Large intestine (tissue), 12 donors: Measurements from ENCODE around the gene TMEM161A. TPM values are rescaled to one million over a fixed set of nuclear protein-coding genes. Genes with fewer than 3 reads are reported as not detected.
"Not testable (repeated sequence)": the region's sequence is repeated elsewhere in the genome, so short reads cannot be mapped to it uniquely, and the experiment has no call there.

ENCODE experiments used
- DNase-seq, 2 donors: peaks; one replicate each; pipeline versions ENCODE4 v3.0.0 to v3.0.0-alpha.2; 2013
- H3K27ac ChIP-seq: one replicate; pipeline ENCODE4 v1.5.1; 2013; ENCODE audit warnings: low read length
- H3K27me3 ChIP-seq: 2 replicates; pipeline ENCODE4 v1.6.1; 2013; ENCODE audit warnings: low read length; ENCODE audit not compliant: control insufficient read depth, insufficient read depth
- H3K36me3 ChIP-seq: 2 replicates; pipeline ENCODE4 v1.6.1; 2013; ENCODE audit warnings: low read length; ENCODE audit not compliant: control insufficient read depth, insufficient read depth
- H3K4me1 ChIP-seq: one replicate; pipeline ENCODE4 v1.6.1; 2013; ENCODE audit warnings: low read length; ENCODE audit not compliant: control insufficient read depth, insufficient read depth
- H3K4me3 ChIP-seq: one replicate; pipeline ENCODE4 v1.5.1; 2013; ENCODE audit warnings: low read length
- H3K9me3 ChIP-seq: one replicate; pipeline ENCODE4 v1.6.1; 2013; ENCODE audit warnings: mild to moderate bottlenecking, low read depth, low read length, moderate library complexity; ENCODE audit not compliant: control insufficient read depth
- WGBS: methylation state at CpG from one replicate; pipeline ENCODE4 v1.1.5; 2013; ENCODE audit warnings: low lambda C conversion rate; ENCODE audit not compliant: insufficient coverage; 5-methylcytosine and 5-hydroxymethylcytosine counted together
- long read RNA-seq, 11 donors: transcript quantifications; one replicate each; lab custom pipeline, GENCODE V29; 2026
- polyA plus RNA-seq: library from polyadenylated mRNA; unstranded; fragments of 120-200 nt; gene quantifications from one replicate; pipeline ENCODE4 v1.2.1, GENCODE V29; 2013

TMEM161A gene
- polyA plus RNA-seq, result 29.0 TPM
- long read RNA-seq, donor 1, transcript TMEM161A-201 (12 exons, 1,820 nt), result major isoform, 9 of 11 reads
- long read RNA-seq, donor 1, partial matches to known transcripts, result 0 of 11 reads
- long read RNA-seq, donor 1, other reads (novel, unspliced or antisense), result 0 of 11 reads
- long read RNA-seq, donor 2, transcript TMEM161A-201 (12 exons, 1,820 nt), result major isoform, 13 of 24 reads
- long read RNA-seq, donor 2, partial matches to known transcripts, result 6 of 24 reads
- long read RNA-seq, donor 2, other reads (novel, unspliced or antisense), result 0 of 24 reads
- long read RNA-seq, donor 3, result 0 reads
- long read RNA-seq, donor 4, partial matches to known transcripts, result 0 of 4 reads
- long read RNA-seq, donor 4, other reads (novel, unspliced or antisense), result 0 of 4 reads
- long read RNA-seq, donor 5, transcript TMEM161A-201 (12 exons, 1,820 nt), result major isoform, 6 of 7 reads
- long read RNA-seq, donor 5, partial matches to known transcripts, result 0 of 7 reads
- long read RNA-seq, donor 5, other reads (novel, unspliced or antisense), result 0 of 7 reads
- long read RNA-seq, donor 6, transcript TMEM161A-201 (12 exons, 1,820 nt), result major isoform, 8 of 9 reads
- long read RNA-seq, donor 6, partial matches to known transcripts, result 0 of 9 reads
- long read RNA-seq, donor 6, other reads (novel, unspliced or antisense), result 0 of 9 reads
- long read RNA-seq, donor 7, partial matches to known transcripts, result 0 of 4 reads
- long read RNA-seq, donor 7, other reads (novel, unspliced or antisense), result 0 of 4 reads
- long read RNA-seq, donor 8, transcript TMEM161A-201 (12 exons, 1,820 nt), result major isoform, 8 of 17 reads
- long read RNA-seq, donor 8, partial matches to known transcripts, result 6 of 17 reads
- long read RNA-seq, donor 8, other reads (novel, unspliced or antisense), result 0 of 17 reads
- long read RNA-seq, donor 9, transcript TMEM161A-201 (12 exons, 1,820 nt), result major isoform, 10 of 23 reads
- long read RNA-seq, donor 9, partial matches to known transcripts, result 8 of 23 reads
- long read RNA-seq, donor 9, other reads (novel, unspliced or antisense), result 0 of 23 reads
- long read RNA-seq, donor 10, transcript TMEM161A-201 (12 exons, 1,820 nt), result major isoform, 7 of 25 reads
- long read RNA-seq, donor 10, partial matches to known transcripts, result 13 of 25 reads
- long read RNA-seq, donor 10, other reads (novel, unspliced or antisense), result 0 of 25 reads
- long read RNA-seq, donor 11, transcript TMEM161A-201 (12 exons, 1,820 nt), result major isoform, 6 of 12 reads
- long read RNA-seq, donor 11, partial matches to known transcripts, result 5 of 12 reads
- long read RNA-seq, donor 11, other reads (novel, unspliced or antisense), result 0 of 12 reads

DNA sequence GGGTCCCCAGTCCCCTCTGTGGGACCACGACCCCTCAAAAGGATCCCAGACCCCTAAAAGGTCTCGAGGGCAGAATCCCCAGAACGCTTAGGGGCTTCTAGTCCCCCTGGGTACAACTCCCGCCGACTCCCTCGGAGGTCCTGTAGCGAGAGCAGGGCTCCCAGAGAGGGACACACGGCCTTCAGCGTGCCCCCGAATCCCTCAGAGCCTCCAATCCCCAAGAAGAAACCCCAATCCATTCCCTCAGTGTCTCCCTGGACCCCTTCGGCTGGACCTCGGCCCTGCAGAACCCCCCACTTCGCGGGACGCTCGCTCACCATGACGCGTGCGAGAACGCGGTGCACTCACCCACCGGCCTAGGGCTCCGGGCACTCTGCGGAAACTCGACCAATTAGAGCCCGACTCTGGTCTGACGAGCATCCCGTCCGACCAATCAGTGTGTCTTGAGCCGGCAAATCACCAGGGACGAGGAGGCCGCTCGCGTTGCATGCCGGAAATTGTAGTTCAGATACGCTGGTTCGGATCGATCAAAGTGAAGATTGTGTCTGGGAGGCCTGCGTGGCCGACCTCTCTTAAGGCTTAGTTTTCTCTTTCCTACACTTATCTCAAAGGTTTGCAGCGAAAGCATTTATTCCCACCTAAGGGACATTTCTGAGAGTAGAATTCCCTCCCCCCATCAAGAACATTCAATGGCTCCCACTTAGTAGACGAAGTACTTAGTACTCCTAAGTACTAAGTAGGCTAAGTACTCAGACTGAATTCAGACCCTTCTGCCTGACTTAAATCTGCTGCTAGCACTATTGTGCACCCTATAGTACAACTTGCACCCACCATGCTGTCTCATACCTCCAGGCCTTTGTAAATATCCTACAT is at the start of gene TMEM161A:
TMEM161A (minus strand) TSS at position 370 of the 873 bp plus-strand sequence; CDS start at position 320, 50 bp downstream.
- H3K4me1 ChIP-seq, result peaks cover 8% of the 10 kb centered on the region
- no peaks in the 10 kb centered on the region for H3K36me3 ChIP-seq
- DNase-seq, result peak; percentile 97 to 99
- peak within 1 kb of the TSS; percentile 68 for H3K4me3 ChIP-seq
- H3K9me3 ChIP-seq, result peaks cover 3% of the 10 kb centered on the region
- H3K27me3 ChIP-seq, result no peaks in the 10 kb centered on the region
- H3K27ac ChIP-seq, result no peak within 1 kb of the TSS
- WGBS, result no CpG with 5 or more reads among the region's 42 CpGs

DNA sequence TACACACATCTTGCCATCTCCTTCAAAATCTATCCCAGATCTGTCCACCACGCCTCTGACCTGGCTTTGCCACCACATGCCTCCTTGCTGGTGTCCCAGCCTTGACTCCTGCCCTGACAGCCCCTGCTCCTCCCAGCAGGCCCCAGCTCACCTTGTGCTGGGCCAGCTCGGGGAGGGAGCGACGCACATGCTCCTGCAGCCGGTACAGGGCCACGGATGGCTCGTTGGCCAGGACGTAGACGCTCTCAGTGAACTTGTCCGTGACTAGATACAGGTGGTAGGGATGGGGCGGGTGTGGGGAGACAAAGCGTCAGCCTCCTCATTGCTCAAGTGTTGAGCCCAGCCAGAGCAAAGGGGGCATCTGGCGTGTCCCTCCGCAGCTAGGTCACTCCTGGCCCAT is 48.5 kb upstream of the TMEM161A start:
- WGBS, result no CpG with 5 or more reads among the region's 14 CpGs

DNA sequence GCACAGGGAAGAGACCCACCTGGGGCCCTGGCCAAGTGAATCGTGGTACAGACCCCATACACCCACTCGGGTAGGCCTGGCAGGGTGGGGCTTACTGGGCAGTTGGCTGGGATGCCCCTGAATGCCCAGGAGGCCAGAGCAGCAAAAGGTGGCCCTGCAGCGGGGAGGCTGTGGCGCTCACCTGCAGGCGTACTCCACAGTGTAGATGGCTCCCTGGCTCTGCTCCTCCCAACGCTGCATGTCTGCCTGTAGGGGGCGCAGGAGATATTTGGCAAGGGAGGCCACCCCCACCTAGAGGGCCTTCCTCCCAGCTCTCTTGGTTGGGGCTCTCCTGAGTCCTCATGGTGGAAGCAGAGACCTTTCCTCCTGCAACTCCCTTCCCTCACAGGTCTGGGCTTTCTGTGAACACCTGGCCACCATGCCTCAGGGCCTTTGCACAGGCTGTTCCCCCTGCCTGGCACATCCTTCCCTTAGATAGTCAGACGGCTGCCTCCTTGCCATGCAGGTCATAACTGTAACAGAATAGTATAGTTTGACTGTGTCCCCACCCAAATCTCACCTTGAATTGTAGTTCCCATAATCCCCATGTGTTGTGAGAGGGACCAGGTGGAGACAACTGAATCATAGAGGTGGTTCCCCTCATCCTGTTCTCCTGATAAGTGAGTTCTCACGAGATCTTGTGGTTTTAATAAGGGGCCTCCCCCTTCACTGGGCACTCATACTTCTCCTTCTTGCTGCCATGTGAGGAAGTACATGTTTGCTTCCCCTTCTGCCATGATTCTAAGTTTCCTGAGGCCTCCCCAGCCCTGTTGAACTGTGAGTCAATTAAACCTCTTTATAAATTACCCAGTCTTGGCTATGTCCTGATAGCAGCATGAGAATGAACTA is 47.8 kb upstream of the TMEM161A start:
- WGBS, result no CpG with 5 or more reads among the region's 9 CpGs
- Histone ChIP-seq H3K36me3 (peaks cover 30% of the 10 kb centered on the region), H3K9me3 (no peaks in the 10 kb centered on the region), H3K27ac (no peak overlapping the region), H3K27me3 (no peaks in the 10 kb centered on the region), H3K4me3 (no peak overlapping the region), H3K4me1 (no peaks in the 10 kb centered on the region)
- peak in 1 of 2 donors; percentile 29 for DNase-seq

More for the DNA sequence above, 48.5 kb upstream of the TMEM161A start:
- Histone ChIP-seq H3K36me3 (peaks cover 24% of the 10 kb centered on the region), H3K9me3 (no peaks in the 10 kb centered on the region), H3K27ac (no peak overlapping the region), H3K4me3 (no peak overlapping the region), H3K27me3 (no peaks in the 10 kb centered on the region), H3K4me1 (no peaks in the 10 kb centered on the region)
- no peak for DNase-seq

DNA sequence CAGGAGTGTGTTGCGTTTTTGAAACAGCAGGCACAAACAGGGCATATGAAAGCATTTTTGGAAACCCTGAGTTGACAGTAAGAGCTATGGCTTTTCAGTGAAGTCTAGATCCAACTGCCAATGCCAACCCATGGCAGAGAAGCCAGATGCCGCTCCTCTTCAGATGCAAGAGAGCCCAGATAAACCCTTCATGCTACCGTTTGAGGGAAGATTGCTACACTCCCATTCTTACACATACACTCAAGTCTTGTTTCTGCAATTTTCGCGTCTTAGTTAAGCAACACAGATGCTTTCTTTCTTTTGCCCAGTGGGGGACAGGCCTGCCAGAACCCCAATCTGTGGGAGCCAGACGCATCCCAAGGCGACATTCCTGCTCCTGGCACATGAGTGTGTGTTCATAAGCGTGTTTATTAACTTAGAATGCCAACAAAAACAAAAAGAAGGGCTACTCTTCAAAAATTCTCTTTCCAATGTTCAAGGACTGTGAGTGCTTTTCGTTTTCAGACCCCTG is 43.3 kb upstream of the TMEM161A start:
- H3K27me3 ChIP-seq, result no peaks in the 10 kb centered on the region
- H3K9me3 ChIP-seq, result no peaks in the 10 kb centered on the region
- H3K4me3 ChIP-seq, result no peak overlapping the region
- H3K27ac ChIP-seq, result no peak overlapping the region
- peaks cover 50% of the 10 kb centered on the region for H3K36me3 ChIP-seq
- no peak for DNase-seq
- no peaks in the 10 kb centered on the region for H3K4me1 ChIP-seq
- WGBS, result 90% methylated on average over 2 of the region's 9 CpGs

DNA sequence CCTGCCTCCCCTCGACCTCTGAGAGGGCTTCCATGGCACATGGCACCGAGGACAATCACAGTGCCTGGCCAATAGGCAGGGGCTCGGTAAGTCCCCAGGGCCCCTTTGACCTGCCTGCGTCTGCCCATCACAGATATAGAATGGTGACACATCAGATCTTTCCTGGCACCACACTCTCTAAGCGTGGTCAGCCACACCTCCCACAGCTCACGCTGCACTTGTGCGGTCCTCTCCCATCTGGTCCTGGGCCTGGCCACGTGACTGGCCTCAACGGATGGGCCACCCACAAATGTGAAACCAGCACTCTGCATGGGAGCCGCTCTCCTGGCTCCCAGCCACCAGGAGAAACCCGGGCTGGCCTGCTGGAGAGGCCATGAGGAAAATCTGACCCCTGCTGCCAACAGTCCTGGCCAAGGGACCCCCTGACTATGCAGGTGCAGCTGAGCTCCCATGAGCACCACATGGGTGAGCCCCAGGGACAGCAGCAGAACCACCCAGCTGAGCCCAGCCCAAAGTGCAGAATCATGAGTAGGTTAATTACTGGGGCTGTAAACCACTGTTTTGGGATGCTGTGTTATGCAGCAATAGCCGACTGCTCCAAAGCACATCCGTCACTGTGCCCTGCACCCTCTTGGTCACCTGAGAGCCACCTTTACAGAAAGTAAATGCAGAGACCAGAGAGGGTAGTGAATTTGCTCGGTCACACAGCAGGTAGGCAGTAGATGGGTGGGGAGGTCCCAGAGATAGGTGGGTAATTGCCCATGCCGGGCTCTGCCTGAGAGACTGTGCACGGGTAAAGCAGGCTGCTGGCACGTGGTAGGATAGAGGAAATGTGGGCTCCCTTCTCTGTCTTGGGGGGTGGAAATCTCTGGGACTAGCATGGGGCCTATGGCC is 41.5 kb upstream of the TMEM161A start:
- Histone ChIP-seq H3K27me3 (no peaks in the 10 kb centered on the region), H3K27ac (no peak overlapping the region), H3K9me3 (no peaks in the 10 kb centered on the region), H3K4me3 (no peak overlapping the region), H3K36me3 (peaks cover 40% of the 10 kb centered on the region), H3K4me1 (no peaks in the 10 kb centered on the region)
- DNase-seq, result no peak
- no CpG with 5 or more reads among the region's 17 CpGs for WGBS

- no peak overlapping the region for H3K27ac ChIP-seq
- no peaks in the 10 kb centered on the region for H3K9me3 ChIP-seq
- no peak for DNase-seq
- H3K4me1 ChIP-seq, result no peaks in the 10 kb centered on the region
- H3K36me3 ChIP-seq, result peaks cover 32% of the 10 kb centered on the region
- no CpG with 5 or more reads among the region's 8 CpGs for WGBS
- no peak overlapping the region for H3K4me3 ChIP-seq
- H3K27me3 ChIP-seq, result no peaks in the 10 kb centered on the region
Observed at GRCh38 chr19:19176950-19177349, 38.7 kb upstream of the TMEM161A start.

DNA sequence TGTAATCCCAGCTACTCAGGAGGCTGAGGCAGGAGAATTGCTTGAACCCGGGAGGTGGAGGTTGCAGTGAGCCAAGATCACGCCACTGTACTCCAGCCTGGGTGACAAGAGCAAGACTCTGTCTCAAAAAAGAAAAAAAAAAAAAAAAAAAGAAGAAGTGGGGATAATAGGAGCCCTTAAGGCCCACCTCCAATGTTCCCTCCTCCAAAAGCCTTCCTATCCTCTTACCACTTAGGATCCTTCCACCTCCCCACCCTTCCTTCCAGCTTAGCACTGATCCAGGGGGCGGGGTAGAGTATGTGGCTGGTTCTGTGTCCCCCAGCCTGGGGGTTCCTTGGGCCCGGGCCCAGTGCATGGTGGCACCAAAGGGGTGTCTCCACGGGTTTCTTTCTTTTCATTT is 35.0 kb upstream of the TMEM161A start:
- H3K9me3 ChIP-seq, H3K27ac ChIP-seq, DNase-seq, H3K4me3 ChIP-seq, H3K4me1 ChIP-seq, H3K27me3 ChIP-seq: not testable (repeated sequence)
- peaks cover 10% of the 10 kb centered on the region for H3K36me3 ChIP-seq
- WGBS, result no CpG with 5 or more reads among the region's 5 CpGs

DNA sequence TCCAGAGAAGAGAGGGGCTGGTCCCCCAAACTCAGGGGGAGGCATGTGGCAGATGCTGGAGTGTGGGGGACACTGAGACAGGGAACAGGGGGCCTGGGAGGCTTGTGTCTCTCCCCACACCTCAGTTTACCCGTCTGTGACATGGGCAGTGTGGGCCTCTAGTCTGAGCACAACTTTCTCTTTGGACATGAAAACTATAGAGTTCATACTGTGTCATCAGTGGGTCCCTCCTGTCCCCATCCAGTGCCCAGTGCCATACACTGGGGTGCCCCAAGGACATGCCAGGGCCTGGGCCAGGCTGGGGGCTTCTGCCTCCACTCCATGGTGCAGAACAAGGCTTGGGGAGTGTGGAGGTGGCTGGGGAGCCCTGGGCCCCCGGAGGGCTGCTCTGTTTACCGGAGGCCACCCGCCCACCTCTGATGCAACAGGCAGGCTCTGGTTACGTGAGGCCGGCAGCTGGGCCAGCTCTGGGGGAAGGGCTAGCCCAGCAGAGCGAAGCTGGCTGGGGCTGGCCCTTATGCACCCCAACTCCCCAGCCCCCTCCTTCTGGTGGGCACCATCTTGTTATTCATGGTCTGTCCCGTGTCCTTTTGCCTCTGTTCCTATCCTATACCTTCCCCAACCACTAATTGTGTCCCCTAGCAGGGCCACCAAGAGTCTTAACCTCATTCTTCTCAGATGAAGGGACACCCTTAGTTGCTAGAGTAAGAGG is 33.7 kb upstream of the TMEM161A start:
- H3K27me3 ChIP-seq, result peaks cover 4% of the 10 kb centered on the region
- WGBS, result no CpG with 5 or more reads among the region's 8 CpGs
- H3K4me3 ChIP-seq, result no peak overlapping the region
- no peaks in the 10 kb centered on the region for H3K9me3 ChIP-seq
- peaks cover 3% of the 10 kb centered on the region for H3K4me1 ChIP-seq
- no peak overlapping the region for H3K27ac ChIP-seq
- peaks cover 4% of the 10 kb centered on the region for H3K36me3 ChIP-seq
- no peak for DNase-seq
